HG03575 (cell line): ENCODE measurements around the gene C1orf105.
"Not testable (repeated sequence)": the region's sequence is repeated elsewhere in the genome, so short reads cannot be mapped to it uniquely, and the experiment has no call there.

ENCODE experiments used
- ATAC-seq: cut with Tn5 transposase; IDR thresholded peaks from one replicate; pipeline ENCODE4 v1.9.1; 2021; ENCODE audit not compliant: unreplicated experiment, insufficient number of reproducible peaks, low FRiP score; ENCODE audit errors: extremely low read depth

C1orf105 gene, protein sequence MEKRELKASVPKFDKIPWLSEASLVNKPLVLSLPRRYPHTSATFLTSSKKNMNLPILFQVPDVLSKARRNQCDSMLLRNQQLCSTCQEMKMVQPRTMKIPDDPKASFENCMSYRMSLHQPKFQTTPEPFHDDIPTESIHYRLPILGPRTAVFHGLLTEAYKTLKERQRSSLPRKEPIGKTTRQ

DNA sequence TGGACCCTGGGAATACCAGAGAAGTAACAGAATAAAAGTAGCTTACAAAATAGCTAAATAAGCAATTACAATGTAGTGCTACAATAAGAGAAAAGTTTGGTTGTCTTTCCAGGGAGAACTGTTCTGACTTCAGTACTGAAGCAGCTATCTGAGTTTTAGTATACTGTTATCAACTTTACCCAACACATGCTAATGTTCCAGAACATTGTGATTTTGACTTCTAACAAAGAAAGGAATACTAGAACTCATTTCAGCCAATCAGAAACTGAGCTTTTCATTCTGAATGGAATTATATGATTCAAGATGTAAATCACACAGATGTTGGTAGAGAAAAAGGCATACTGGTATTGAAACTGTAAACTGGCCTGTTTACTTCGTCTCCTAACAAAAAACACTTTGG, at the start of gene C1orf105:
Gene C1orf105, plus strand, starts transcription at position 301 of the 400 bp plus-strand sequence. CDS start 201 bp downstream, outside the sequence.
- ATAC-seq = no peak

DNA sequence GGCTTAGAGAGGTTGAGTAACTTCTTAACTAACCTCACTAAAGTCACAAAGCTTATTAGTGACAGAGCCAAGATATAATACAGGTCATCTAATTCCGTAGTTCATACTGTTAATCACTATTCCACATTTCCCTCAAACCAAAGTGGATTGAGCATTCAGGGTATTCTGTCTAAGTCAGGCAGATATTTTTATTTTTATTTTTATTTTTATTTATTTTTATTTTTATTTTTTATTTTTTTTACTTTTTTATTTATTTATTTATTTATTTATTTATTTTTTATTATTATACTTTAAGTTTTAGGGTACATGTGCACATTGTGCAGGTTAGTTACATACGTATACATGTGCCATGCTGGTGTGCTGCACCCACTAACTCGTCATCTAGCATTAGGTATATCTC, 48.8 kb upstream of the C1orf105 start:
- ATAC-seq = not testable (repeated sequence)

DNA sequence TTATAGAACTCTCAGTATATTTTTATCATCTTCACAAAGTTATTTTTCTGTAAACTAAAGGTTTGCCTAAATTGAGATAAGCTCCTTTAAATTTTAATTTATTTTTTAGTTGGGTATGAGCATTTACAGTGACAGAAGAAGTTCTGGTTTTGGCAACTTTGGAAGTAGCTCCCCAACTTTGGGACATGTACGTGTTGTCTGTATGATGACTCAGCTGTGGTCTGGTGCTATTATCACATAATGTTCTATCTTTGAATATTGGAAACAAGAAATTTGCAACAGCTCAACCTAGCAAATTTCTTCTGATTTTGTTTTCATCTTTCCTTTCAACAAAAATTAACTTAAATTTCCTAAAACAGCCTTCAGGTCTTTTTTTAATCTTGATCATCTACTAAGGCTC, 46.6 kb upstream of the C1orf105 start:
- ATAC-seq = no peak

DNA sequence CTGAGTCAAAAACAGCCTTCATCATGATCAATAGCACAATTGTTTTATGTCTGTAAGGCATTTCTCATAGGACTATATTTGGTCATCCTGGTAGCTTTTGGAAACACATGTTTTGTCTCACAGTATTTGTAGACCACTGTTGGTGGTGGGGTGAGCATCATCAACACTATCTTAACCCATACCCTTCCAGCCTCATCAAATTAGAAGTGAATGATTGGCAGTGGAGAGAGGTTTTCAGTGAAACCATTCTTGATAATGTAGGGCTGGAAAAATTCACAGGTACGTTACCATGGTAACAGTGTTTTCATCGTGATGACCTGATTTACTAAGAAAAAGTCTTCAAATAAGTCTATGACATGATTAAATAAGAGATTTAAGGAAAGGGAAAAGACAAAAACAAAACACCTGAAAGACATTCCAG, 45.3 kb upstream of the C1orf105 start:
- no peak for ATAC-seq

DNA sequence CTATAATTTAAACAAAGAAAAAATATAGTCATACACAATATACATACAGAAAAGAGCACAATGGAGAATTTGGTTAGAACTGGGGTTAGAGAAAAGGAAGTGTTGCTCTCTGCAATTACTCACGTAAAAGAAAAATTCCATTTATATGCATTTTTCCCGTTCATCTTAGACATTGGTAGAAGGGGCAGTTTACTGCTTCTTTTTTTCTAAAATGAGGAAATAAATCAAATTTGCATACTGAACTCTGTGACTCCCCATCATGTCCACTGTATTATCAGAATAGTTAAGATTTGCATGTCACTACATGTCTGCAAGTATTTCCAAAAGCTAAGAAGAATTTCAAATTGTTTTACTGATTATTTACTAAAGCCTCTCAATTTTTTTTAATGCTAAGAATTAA, 44.1 kb upstream of the C1orf105 start:
- no peak for ATAC-seq

DNA sequence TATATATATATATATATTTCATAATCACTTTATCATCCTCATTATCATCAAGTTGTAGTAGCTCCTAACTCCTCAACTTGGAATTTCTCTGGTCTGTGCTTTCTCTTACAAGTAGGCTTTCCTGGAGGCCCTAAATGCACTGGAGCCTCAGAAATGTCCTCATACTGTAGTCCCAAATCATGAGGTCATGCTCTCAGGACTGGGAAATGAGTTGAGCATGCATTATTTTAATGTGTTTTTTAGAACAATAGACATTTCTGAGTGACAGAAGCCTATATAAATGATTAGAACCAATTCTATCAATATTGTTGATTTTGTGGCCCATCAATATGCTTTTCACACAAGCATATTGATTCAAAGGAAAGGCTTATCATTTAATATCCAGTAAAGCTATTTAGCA, 42.9 kb upstream of the C1orf105 start:
- ATAC-seq = no peak

DNA sequence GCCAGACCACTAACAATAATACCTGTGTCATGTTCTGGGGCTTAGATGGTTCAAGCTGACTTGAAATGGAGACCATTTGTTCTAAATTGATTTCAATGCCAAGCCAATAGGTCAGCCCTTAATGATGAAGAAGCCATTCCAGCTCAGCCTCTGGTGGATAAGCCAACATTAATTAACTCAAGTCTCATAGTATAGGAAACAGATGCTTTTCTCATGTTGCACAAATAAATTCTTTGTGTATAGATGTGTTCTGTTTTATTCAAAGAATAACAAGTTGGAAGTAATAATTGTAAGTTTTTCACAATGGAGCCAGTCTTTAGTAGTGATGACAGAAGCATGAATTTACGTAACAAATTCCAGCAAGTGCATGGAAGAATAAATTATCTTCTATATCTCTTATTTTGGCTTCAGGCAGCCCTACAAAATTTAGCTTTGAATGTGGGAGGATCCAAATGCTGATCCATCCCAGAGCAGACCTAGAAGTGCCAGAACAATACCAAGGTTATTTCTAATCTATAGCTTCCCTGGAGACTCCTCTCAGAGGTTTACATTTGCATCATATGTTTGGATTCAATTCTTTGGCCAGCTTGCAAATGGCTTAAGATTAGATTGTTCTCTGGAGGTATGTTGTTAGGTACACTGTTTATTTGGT, 42.2 kb upstream of the C1orf105 start:
- no peak for ATAC-seq

DNA sequence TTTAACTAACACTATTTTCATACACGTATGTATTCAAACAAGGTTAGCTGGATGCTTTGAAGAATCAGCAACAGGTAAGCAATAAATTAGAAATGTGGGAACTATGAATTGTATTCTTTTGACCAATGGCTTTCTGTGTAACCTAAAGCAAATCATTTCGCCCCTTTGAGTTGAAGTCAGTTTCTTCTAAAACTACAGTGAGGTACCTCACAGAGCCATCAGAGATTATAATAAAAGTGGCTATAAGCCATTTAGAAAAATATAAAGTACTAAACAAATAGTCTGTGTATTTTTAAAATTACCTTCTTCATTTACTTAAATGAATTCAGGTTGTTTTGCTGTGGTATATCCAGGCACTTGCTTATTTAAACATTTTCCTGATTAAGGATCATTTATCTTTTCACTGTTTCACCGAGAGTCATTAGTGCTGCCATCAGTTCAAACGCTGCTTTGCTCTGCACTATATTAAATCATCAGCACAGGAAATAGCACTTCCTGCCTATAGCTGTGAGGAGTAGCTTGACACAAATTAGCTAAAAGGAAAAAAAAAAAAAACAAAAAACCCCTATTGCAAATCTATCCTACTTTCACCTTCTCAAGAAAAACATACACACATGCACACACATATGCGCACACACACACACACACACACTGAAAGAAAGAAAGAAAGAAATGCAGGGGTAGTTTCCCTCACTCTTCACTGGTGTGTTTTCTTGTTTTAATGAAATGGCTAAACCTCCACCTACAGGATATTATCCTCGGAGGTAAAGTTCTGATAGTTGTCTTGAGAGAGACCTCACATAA, 39.8 kb upstream of the C1orf105 start:
- peak; percentile 70 for ATAC-seq

DNA sequence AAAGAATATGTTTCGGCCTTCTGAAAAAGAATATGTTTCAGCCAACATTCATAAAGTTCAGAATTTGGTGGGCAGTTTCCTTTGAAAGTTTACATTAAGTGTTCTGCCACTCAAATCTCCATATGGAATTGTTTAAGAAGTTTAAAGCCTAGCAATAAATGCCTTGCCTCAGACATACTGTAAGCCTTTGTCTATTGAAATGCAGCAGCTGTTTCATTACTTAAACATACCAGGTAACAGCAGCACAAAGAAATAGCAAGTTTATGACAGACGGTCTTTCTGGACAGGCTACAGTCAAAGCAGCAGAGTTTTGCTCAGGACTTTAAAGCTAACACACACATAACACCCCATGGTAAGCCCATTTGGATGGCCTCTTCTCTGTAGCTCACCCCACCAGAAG, 38.5 kb upstream of the C1orf105 start:
- ATAC-seq = no peak

DNA sequence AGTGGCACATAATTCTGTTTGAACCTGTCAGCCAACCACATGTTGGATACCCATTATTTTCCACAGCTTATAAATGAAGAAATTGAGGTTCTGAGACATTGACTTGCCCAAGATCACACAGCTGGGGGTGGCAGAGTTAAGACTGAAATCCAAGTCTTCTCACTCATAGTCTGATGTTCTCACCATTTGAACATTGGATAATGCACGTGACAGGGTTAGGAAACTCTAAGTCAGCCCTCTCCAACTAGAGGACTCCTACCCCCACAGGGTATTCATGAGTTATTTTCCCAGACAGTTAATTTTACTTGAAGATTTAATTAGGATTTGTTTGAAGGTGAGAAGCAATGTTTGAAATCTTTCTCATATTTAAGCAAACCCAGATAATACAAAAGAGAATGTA, 38.1 kb upstream of the C1orf105 start:
- no peak for ATAC-seq

DNA sequence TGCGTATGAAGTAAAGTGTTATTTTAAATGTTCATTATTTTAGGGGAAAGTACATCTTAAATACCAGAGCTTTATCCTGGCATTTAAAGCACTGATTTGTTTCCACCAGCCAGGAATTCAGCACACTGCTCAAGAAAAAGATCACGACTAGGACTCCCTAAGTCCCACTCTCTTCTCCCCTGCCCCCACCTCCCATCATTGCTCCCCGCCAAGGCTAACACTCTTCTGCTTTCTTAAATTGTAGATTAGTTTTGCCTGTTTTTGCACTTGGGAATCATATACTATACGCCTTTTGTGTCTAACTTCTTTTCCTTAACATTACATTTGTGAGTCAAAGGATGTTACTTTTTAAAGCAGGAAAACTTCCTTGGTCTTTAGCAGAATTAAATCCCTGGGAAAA, 37.5 kb upstream of the C1orf105 start:
- no peak for ATAC-seq

DNA sequence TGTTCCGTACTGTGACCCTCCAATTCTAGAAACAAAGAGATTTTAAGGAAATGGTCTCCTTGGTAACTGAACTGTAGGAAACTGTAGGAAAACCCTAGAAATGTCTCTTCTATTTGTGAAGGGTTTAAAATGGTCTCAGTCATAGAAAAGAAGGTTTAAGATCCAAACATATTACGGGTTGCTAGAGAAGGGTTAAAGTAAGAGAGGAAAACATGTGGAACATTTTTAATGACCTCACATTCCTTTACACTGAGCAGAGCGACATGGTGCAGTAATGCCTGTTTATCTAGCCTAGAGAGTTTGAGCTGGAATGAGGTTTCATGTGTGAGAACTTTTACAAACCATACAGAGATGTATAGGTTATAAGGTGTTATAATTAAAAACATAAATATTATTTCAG, 36.9 kb upstream of the C1orf105 start:
- ATAC-seq = no peak

DNA sequence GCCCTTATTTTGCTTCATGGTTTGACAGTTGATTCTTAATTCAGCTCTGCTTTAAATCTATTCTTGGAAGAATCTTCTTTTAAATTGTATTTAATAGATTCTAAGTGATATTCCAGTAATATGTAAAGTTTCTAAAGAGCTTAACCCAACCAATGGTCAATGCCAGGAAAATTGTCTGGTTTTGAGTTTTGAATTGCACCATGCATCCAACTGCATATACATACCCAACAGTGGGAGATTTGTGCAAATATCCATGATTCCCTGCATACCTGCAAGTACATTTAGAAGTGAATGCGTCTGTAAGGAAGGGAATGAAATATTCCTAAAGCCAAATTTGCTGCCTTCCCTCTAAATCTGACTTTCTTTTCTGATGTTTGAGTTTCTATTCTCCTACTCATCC, 35.8 kb upstream of the C1orf105 start:
- no peak for ATAC-seq

DNA sequence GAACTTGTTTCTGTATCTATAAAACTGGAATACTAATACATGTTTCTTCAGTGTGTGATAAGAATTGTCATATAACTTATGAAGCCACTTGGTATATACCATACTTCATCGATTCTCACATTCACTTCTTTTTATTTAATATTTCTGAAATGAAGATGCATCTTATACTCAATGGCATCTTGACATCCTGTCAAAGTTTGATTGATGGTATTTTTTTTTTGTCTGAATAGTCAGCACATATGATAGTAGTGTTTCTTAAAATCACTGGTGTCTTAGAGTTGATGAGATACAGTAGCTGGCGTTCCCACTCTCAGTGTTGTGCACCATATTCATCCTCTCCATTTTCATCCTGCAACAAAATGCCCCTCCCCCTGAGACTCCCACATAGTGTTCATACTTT, 34.4 kb upstream of the C1orf105 start:
- ATAC-seq = no peak

DNA sequence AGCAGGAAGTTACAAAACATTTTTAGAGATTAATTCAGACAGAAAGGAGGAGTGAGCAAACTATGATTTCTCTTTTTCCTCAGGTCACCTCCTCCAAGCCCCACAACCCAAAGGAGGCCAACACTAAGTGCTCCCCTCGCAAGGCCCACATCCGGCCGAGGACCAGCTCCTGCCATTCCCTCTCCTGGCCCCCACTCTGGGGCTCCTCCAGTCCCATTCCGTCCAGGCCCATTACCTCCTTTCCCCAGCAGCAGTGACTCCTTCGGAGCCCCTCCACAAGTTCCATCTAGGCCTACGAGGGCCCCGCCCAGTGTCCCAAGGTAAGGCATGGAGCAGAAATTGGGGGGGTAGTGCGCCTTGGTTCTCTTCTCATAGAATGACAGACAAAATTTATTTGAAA, 32.0 kb upstream of the C1orf105 start:
- ATAC-seq = no peak

DNA sequence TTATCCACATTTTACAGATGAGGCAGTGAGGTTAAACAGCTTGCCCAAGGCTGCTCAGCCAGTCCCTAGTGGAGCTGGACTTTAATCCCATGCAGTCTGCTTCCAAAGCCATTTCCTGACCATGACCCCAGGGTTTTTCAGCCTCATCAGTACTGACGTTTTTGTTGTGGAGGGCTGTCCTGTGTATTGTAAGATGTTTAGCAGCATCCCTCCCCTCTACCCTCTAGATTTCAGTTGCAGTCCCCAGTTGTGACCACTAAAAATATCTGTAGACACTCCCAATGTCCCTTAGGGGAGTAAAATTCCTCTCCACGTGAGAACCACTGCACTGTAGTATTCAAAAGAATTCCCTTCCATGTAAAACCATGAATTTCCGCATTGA, 30.2 kb upstream of the C1orf105 start:
- ATAC-seq = peak; percentile 10

DNA sequence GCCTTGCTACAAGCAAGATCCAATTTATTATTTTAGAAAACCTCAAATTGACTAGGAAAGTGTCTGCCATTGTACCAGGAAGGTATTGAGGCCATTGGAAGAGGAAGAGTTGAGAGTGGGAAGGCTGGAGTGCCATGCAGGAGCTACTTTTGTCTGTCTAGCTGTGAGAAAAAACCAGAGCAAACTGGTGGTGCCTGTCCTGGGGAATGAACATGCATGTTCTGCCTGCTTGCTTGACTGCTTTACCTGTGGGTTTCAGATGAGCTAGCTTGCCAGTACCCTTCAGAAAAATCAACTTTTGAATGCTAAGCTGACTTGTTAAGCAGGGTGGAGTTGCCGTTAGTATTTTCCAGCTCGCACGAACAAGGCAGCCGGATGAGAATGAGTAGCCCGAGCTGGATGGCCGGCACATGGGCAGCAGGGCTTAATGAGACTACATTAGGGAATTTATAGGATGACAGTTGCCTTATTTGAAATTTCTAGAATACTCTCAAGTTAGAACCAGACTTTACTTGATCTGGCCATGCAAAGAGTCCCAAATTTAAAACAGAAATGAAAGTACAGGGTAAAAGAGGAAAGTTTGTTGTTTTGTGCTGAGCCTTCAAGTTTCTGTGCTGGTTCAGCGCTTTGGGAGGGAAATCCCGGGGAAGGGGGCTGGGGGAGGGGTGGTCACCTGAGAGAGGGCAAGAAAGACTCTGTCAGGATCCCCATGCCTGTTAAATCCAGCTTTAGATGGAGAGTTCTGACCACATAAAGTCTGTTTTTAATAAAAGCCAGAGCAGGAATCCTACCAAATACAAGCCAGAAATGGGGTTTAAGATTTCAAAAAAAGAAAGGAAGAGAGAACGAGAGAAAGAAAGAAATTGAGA, 29.6 kb upstream of the C1orf105 start:
- ATAC-seq = peak; percentile 61

DNA sequence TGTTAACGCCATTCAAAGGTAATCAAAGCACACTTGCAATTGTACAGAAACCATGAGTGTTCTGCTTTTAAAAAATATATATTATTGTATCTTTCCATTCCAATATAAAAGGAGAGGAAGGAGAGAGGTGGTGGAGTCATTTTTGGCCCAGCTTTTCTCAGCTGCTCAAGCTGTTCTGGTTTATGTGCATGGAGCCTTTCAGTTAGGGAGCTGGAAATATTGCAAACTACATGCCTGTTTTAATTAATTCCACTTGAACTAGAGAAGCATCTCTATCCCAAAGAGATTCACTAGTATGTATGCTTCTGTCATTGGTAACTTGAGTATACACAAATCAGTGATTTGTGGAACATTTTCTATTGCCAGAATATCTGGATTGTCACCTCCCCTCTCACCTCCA, 28.5 kb upstream of the C1orf105 start:
- ATAC-seq = no peak

DNA sequence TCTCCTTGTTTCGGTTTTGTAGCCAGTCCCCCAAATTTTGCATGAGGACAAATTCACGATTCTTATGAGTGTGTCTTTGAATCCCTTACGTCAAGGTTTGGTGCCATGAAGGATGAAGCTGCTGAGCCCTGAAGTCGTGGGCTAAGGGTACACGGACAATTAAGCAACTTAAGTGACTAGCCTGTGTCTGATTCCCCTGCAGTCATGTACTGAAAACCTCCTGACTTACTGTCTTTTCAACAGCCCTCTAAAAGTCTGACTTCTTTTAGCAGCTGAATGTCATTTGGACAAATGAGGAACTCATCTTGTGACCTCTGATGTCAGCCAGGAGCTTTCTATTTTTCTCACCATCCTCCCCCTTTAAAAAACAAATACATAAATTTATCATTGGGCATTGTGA, 27.1 kb upstream of the C1orf105 start:
- no peak for ATAC-seq
